Activated gamma-delta T cell treated with anti-CD3 and anti-CD28 coated beads, Interleukin-2, amount 50 U/mL, for 16 hours (primary cell): ENCODE results near the gene ATP9A.
"Not testable (repeated sequence)": the region's sequence is repeated elsewhere in the genome, so short reads cannot be mapped to it uniquely, and the experiment has no call there.

ENCODE experiments used
- DNase-seq: peaks from one replicate; pipeline ENCODE4 v3.0.0-alpha.2; 2020; ENCODE audit warnings: low read depth

ATP9A gene

DNA sequence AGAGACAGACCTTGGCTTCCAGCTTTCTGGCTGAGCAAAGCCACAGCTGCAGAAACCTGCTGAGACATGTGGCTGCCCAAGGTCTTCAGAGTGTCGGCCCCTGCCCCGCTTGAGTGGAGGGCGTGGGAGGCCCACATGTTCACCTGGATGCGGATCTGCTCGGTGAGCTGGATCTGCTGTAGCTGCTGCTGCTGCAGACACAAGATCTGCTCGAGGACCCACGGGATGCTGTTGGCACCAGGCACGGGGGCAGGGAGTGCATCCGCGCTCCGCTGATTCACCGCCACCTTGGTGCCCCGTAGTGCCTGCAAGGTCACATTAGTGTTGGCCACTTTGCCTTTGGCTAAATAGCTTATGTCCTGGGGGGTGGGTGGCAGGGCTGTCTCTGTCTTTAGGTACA, 23.4 kb upstream of the ATP9A start:
- no peak for DNase-seq

DNA sequence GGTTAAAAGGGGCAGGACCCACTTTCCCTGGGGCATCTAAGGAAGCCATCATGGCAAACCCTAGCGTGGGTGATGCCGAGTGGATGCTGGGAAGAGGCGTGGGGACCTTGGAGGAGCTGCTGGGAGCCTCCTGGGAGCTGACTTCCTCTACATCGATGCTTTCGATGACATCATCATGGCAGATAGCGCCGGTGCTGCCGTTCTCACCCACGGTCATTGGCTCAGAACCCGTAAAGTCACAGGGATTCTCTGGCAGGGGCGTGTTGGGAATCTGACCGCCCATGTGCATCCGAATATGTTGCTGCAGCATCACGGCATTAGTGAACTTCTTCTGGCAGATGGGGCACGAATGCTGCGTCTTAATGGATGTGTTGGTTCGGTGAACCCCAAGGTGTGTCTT, 22.1 kb upstream of the ATP9A start:
- DNase-seq, result no peak

DNA sequence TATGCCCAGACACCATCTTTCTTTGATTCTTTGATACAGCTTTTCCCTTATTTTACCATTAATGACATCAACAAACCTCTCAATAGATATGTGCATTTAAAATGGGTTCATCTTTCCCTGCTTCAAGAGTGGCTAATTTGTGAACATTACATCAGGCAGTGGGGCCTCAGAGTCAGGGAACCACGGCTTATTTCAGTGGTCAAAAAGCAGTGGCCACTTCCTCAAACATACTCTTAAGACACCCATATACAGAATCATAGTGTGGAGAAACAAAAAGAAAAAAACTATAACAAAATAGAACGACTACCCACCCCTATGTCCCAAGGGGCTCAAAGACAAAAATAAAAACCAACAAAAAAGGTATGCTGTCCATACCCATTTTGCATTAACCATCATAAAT, 21.2 kb upstream of the ATP9A start:
- no peak for DNase-seq

DNA sequence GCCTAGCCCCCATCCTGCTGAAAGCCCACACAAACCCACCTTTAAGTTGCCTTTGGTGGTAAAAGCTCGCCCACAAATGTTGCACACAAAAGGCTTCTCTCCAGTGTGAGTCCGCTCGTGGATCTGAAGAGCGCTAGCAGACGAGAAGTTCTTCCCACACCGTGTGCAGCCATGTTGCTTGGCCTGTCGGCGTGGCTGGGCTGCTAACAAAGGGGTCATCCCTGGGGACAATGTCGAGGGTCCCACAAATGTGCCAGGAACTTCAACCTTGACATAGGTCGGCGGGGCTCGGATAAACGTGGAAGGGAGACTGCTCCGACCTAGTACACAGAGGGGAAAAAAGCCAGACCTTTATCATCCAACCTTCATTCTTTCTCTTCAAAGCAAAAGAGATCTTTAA, 20.6 kb upstream of the ATP9A start:
- no peak for DNase-seq

DNA sequence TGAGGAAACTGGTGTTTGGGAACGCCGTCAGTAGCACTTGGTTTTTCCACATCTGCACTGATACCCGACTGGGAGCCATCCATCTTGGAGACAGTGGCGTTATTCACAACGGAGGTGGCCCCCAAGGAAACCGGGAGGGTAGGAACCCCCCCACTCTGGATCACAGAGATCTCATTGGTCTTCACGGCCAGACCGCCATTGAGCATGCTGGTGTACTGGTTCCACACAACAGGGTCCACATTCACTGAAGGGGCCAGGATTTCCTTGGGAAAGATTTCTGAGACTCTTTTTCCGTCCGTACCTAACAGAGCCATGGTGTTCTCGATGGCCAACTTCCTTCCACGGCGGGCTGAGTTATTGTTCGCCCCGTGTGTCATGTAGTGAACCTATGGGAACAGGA, 16.1 kb upstream of the ATP9A start:
- no peak for DNase-seq

DNA sequence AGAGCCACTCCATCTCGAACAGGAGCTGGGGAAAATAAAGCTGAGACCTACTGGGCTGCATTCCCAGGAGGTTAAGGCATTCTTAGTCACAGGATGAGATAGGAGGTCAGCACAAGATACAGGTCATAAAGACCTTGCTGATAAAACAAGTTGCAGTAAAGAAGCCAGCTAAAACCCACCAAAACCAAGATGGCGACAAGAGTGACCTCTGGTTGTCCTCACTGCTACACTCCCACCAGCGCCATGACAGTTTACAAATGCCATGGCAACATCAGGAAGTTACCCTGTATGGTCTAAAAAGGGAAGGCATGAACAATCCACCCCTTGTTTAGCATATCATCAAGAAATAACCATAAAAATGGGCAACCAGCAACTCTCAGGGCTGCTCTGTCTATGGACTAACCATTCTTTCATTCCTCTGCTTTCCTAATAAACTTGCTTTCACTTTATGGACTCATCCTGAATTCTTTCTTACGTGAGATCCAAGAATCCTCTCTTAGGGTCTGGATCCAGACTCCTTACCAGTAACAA, 10.1 kb upstream of the ATP9A start:
- not testable (repeated sequence) for DNase-seq

DNA sequence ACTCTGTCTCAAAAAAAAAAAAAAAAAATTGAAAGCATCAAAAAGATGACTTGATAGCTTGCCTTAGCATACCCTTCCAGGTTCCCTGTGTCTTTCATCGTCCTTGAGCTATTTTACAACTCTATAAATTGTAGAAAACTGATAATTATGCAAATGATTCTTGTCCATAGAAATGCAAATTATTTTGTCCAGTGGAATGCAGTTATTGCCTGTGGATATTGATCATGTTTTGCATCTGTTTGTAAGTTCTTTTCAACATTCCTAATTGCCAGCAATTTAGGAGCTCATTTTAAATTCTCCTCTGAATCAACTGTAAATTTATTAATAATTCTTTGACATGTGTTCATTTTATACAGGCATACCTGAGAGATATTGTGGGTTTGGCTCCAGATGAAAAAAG, 7.1 kb upstream of the ATP9A start:
- no peak for DNase-seq

DNA sequence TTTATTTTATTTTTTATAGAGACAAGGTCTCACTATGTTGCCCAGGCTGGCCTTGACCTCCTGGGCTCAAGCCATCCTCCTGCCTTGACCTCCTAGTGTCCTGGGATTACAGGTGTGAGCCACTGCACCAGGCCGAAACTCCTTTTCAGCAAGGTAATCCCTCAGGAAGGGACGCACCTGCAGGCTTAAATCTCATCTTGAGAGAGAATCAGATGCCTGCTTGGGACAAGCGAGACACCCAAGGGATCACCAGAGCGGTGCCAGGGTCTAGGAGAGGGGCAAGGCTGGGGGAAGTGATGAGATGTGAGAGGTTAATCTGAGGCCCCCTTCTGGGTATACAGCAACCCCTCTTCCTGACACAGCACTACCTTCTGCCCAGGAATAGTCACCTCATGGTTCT, 4.0 kb upstream of the ATP9A start:
- DNase-seq, result no peak

DNA sequence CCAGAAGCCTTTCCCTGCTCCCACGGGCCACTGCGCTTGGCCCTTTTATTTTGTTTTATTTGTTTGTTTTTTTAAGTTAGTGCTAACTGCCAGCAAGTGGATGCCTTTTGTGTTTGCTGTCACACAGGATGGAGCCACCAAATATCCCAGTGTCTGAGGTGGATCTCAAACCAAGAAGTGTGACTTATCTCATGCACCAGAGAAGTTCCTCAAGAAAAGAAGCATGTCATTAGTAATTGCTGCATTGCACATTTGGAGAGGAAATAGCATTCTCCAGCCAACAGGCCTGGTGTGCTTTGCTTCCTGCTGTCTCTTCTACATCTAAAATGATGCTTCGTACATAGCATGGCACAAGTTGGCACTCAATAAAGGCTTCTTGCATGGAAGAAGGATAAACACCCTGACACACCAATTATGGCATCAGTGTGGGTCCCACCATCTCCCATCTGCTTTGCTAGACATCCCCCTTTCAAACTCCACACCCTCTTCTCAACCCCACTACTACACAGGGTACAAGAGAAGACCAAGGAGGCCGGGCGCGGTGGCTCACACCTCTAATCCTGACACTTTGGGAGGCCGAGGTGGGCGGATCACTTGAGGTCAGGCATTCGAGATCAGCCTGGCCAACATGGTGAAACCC, 1.9 kb upstream of the ATP9A start:
- no peak for DNase-seq

DNA sequence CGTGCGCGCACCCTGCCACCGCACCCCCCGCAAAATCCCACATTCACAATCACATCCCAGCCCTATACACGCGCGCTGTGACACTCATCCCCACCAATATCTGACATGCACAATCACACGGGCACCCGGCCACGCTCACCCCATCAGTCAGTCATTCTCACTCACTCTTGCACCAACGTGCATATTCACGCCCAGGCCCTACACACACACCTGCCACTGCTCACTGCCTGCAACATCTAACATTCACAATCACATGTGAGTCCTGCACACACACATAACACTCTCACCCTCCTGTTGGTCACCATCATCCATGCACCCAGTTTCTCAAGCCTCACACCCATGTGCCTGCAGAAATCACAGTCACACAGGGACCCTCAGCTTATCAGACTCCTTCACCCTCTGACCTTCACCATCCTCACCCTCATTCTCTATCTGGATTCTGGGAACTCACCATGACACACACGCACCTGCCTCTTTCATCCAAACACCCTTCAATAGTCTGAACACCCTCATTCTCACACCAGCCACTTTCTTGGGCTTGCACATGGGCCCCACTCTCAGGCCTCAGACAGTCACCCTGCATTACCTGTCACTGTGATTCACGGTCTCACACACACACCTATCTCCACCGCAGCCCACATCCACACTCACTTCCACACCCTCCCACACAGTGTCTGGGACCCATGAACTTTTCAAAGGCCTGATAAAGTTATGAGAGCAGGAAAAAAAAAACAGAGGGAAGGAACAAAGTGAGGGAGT, 748 bp upstream of the ATP9A start:
- DNase-seq, result no peak

DNA sequence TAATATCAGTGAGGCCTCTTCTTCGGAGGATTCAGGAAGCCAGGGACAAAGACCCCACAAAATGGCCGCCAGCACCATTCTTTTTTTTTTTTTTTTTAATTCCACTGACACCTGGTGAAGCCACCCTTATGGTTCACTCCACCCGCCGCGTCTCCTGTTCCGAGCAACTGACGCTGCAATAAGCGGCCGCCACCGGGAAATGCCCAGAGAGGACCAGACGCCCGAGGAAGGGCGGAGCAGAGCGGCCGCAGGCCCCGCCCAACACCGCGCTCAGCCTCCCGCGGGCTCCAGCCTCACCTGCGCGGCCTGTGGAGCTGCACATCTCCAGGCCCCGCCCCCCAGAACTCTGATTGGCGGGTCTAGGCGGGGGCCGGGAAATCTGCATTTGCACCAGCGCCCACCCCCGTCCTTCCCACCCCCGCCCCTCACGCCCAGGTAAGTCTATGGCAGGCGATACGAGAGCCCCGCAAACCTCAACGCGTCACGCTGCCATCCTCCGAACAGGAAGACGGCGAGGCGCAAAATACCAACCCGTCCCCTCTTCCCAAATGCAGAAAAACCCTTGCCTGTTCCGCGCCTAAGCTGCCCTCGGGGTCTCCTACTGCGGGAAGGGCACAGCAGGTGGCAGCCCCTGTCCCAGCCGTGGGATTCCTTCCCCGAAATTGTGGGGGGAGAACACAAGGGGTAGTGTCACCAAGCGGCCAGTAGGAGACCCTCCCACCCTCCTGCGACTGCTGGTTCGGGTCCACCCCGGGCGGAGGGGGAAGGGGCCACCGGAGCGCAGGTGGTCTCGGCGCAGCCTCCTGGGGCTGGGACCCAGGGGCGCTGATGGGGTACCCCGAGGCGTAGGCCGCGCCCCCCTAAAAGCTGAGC, 960 bp downstream of the ATP9A start:
- peak; percentile 24 for DNase-seq

DNA sequence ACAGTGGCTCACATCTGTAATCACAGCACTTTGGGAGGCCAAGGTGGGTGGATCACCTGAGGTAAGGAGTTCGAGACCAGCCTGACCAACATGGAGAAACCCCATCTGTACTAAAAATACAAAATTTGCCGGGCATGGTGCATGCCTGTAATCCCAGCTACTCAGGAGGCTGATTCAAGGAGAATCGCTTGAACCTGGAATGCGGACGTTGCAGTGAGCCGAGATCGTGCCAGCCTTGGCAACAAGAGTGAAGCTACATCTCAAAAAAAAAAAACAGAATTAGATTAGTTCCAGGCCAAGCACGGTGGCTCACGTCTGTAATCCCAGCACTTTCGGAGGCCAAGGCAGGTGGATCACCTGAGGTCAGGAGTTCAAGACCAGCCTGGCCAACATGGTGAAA, 2.8 kb downstream of the ATP9A start:
- not testable (repeated sequence) for DNase-seq

DNA sequence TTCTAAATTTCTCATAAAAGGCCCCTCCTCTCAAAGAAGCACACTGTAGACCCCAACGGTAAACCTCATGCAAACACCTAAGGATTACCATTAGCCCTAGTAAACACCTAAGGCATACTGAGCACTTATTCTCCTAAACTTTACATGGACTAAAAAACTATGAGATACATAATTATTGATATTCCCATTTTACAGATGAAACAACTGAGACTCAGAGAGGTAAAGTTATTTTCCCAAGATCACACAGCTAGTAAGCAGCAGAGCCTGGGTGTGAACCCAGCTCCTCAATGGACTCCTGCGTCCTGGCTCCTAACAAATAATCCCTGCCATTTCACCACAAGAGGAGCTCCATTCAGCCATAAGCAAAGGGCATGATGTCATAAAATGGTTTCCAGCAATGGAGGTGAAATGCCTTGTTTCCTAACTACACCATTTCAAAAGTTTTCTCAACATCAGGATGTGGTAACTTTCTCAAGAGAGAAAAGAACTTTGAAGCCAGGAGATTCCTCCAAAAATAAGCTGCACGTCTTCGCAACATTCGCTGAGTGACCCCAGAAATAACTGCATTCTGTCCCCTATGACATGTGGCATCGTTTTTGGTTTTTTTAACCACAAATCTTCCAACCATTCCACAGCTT, 4.1 kb downstream of the ATP9A start:
- DNase-seq, result no peak

DNA sequence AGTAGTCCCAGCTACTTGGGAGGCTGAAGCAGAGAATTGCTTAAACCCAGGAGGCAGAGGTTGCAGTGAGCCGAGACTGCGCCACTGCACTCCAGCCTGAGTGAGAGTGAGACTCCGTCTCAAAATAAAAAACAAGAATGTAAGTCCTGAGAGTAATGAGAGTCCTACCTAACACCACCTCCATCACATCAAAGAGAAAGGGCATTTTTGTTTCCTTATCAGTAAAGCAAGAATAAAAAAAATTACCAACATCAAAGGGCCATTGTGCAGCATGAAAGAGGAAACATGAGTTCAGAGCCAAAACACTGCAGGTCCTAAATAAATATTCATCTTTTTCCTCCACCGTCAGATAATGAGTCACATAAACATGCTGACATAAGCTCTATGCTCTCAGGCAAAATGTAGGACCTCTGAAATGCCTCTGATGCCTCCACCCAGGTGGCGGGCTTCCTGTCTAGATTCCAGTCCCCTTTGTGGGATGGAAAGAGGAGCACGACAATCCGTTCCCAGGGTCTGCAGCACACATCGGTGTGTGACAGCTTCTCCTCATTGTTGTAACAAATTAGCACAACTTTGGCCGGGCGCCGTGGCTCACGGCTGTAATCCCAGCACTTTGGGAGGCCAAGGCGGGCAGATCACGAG, 7.2 kb downstream of the ATP9A start:
- DNase-seq, result no peak

DNA sequence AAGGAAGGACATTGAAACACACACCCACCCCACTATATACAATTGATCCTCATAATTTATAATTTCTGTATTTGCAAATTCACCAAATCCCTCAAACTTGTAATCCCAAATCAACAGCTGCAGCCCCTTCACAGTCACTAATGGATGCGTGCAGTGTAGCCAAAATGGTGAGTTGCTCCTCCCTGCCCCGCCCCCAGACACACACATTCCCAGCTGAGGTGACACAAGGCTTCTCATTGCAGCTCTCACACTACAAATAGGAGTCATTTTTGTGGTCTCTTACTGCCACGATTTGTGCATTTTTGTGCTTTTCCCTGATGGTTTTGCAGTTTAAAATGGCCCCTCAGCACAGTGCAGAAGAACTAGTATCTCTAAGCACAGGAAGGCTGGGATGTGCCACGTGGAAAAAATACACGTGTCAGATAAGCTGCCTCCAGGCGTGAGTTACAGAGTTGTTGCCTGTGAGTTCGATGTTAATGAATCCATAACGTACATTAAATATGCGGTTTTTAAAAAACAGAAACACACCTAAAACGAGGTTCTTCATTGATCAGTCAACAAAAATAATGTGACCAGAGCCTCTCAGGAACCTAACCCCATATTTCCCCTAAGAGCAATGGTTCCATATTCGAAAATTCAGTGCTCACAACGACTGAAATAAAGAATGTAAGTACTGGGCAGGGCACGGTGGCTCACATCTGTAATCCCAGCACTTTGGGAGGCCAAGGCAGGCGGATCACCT, 8.2 kb downstream of the ATP9A start:
- DNase-seq, result no peak

DNA sequence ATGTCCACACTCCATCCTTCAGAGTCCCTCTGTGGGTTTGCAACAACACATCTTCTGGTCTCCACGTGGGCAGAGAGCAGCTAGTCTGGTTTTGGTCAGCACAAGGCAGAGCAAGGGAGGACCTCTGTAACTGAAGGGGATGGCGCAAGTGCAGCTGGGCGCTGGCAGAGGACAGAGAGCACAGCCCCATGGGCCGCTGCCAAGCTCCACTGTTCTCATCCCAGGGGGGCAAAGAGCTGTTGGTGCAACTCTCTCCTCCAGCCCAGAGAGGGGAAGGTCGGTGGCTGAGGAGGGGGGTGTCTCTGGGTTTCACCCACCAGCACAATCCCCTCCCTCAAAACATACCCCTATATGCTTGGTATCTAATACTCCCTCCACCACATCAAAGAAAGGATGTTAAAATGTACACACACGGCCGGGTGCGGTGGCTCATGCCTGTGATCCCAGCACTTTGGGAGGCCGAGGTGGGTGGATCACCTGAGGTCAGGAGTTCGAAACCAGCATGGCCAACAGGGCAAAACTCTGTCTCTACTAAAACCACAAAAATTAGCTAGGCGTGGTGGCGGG, 9.1 kb downstream of the ATP9A start:
- DNase-seq, result no peak

DNA sequence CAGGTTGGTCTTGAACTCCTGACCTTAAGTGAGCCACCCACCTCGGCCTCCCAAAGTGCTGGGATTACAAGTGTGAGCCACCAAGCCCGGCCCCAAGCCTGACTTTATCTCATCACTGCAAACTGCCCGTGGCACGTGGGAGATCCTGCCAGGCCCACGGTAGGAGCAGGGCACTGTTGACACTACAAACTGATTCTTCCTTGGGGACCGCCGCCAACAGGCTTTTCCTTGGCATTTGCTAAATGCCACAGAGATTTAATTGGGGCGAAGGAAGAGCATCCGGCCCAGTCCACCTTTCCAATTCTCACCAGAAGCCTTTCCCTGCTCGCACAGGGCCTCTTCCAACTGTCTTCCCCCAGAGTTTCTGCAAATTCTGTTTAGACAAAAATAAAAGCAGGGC, 11.0 kb downstream of the ATP9A start:
- no peak for DNase-seq

DNA sequence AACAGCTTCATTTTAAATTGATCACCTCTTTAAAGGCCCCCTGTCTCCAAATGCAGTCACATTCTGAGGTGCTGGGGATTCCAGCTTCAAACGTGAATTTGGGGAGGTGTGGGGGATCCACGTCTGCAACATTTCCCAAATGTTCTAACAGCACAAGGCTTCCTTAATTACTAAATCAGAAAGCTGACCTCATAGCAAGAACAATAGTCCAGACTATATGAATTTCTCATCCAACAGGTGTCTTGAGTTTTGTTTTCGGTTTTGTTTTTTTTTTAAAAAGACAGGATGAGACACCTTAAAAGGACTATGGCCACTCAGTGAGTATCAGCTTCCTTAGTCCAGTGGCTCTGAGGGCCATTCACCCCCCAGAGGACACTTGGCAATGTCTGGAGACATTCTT, 11.5 kb downstream of the ATP9A start:
- DNase-seq, result no peak

DNA sequence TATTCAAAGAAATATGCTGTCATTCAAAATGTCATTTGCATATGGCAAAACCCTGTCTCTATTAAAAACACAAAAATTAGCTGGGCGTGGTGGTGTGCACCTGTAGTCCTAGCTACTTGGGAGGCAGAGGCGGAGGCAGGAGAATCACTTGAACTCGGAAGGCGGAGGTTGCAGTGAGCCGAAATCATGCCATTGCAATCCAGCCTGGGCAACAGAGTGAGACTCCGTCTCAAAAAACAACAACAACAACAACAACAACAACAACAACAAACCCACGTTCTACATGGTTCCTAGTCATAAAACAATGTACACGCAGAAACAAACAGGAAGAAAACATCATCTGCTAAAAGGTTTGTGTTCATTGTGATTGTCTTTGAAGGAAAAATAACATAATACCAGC, 15.0 kb downstream of the ATP9A start:
- not testable (repeated sequence) for DNase-seq

DNA sequence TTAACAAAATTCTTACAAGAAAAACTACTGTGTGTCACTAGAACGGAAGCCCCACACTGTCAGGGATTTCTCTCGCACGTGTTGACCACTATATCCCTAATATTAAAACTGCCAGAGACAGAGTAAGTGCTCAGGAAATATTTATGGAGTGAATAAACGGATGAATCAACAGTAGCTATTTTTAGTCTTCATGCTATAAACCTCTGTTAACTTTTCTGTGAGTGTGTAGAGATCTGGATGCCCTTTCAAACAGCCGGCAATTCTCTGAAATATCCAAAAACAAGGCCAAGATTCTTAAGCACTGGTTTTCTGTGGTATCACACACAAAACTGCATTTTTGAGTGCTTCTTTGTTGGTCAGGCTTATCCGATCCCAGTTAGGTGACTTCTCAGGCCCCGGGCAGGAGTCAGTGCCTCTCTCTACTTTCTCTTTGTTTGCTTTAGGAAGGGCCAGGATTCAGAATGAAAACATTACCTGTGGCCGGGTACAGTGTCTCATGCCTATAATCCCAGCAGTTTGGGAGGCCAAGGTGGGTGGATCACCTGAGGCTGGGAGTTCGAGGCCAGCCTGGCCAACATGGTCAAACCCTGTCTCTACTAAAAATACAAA, 15.7 kb downstream of the ATP9A start:
- DNase-seq, result no peak
